ENCODE results near the gene MYO1E.

- no peak for TF ChIP-seq RARB (CRISPR knock-in tag; IDR thresholded peaks at IDR 0.05)
- no peak for TF ChIP-seq POU6F1 (CRISPR knock-in tag; IDR thresholded peaks at IDR 0.05; ENCODE audit: borderline replicate concordance, low read depth)
- no peak for TF ChIP-seq ARNTL (CRISPR knock-in tag; IDR thresholded peaks at IDR 0.05; ENCODE audit: borderline replicate concordance, low read depth)
- no peak for TF ChIP-seq PATZ1 (CRISPR knock-in tag; IDR thresholded peaks at IDR 0.05; ENCODE audit: borderline replicate concordance)
- TF ChIP-seq OSR1 (CRISPR knock-in tag; IDR thresholded peaks at IDR 0.05): no peak
- TF ChIP-seq BACH2 (CRISPR knock-in tag; IDR thresholded peaks at IDR 0.05; ENCODE audit: borderline replicate concordance): no peak
- no peak for TF ChIP-seq ZFP30 (CRISPR knock-in tag; IDR thresholded peaks at IDR 0.05)
- TF ChIP-seq CREB5 (CRISPR knock-in tag; IDR thresholded peaks at IDR 0.05; ENCODE audit: low read depth): no peak
- no peak for TF ChIP-seq ZNF8 (CRISPR knock-in tag; IDR thresholded peaks at IDR 0.05)
- no peak for TF ChIP-seq SNAI2 (CRISPR knock-in tag; IDR thresholded peaks at IDR 0.05)
- TF ChIP-seq CSDC2 (CRISPR knock-in tag; IDR thresholded peaks at IDR 0.05): no peak
- no peak for TF ChIP-seq TOX (CRISPR knock-in tag; IDR thresholded peaks at IDR 0.05; ENCODE audit: borderline replicate concordance)
- TF ChIP-seq GLIS3 (CRISPR knock-in tag; IDR thresholded peaks at IDR 0.05): no peak
Measured at GRCh38 chr15:59229453-59229852, 143.2 kb downstream of the MYO1E start.
